HepG2 (cell line): ENCODE data around the gene PCIF1. TPM values are rescaled to one million over a fixed set of nuclear protein-coding genes. Genes with fewer than 3 reads are reported as not detected.

Experiments used
- CC2D1A ChIP-seq: sonication (generic); formaldehyde crosslinking; IDR thresholded peaks from 2 replicates; pipeline ENCODE4 v1.8.1; 2023; ENCODE audit warnings: mild to moderate bottlenecking, missing genetic modification reagents
- FOXK1 ChIP-seq: sonication (generic); formaldehyde crosslinking; IDR thresholded peaks from 2 replicates; pipeline ENCODE4 v1.4.0; 2020; ENCODE audit warnings: low read depth, missing genetic modification reagents, borderline replicate concordance
- GFI1 ChIP-seq: sonication (generic); formaldehyde crosslinking; IDR thresholded peaks from 2 replicates; pipeline ENCODE4 v1.5.0; 2020; ENCODE audit warnings: missing genetic modification reagents, mild to moderate bottlenecking, borderline replicate concordance
- MAZ ChIP-seq, 2 experiments: sonication (generic) in 1 of 2; formaldehyde crosslinking in 1 of 2; IDR thresholded peaks; 2 replicates each; pipeline versions ENCODE4 v1.5.0 to v1.6.1; 2012 to 2020; ENCODE audit warnings: low read depth in 2 of 2, mild to moderate bottlenecking in 2 of 2, borderline replicate concordance in 1 of 2, improper control_type of control experiment in 1 of 2, low read length in 1 of 2, missing genetic modification reagents in 1 of 2, moderate library complexity in 1 of 2
- NFIC ChIP-seq: IDR thresholded peaks from 2 replicates; pipeline ENCODE4 v1.6.1; 2012; ENCODE audit warnings: mild to moderate bottlenecking, low read length, inconsistent platforms
- SPEN ChIP-seq: sonication (generic); formaldehyde crosslinking; IDR thresholded peaks from 2 replicates; pipeline ENCODE4 v1.5.1; 2020; ENCODE audit warnings: low read depth, mild to moderate bottlenecking, missing genetic modification reagents
- THAP9 ChIP-seq: sonication (generic); formaldehyde crosslinking; IDR thresholded peaks from 2 replicates; pipeline ENCODE4; 2020; ENCODE audit warnings: missing genetic modification reagents, mild to moderate bottlenecking, borderline replicate concordance
- ZNF251 ChIP-seq: sonication (generic); formaldehyde crosslinking; IDR thresholded peaks from 2 replicates; pipeline ENCODE4 v1.9.0; 2021; ENCODE audit warnings: mild to moderate bottlenecking, missing genetic modification reagents
- ZNF292 ChIP-seq: sonication (generic); formaldehyde crosslinking; IDR thresholded peaks from 2 replicates; pipeline ENCODE4 v1.8.1; 2022; ENCODE audit warnings: mild to moderate bottlenecking, low read depth, missing genetic modification reagents, borderline replicate concordance
- ZNF839 ChIP-seq: sonication (generic); formaldehyde crosslinking; IDR thresholded peaks from 2 replicates; pipeline ENCODE4 v1.4.0; 2020; ENCODE audit warnings: missing genetic modification reagents, mild to moderate bottlenecking, borderline replicate concordance
- polyA plus RNA-seq, 8 experiments: library from polyadenylated mRNA; depleted of rRNA in 3 of 8; stranded (reverse) in 7 of 8; unstranded in 1 of 8; fragments of >200 nt; fragmentation: Illumina TruSeq in 4 of 8; extraction: Trizol in 4 of 8; gene quantifications; 2 replicates each; pipeline versions ENCODE4 v1.2.1 to v1.2.3, GENCODE V29; 2011 to 2016; ENCODE audit warnings: low read depth in 4 of 8, missing spikeins in 1 of 8, mixed read lengths in 1 of 8; ENCODE audit not compliant: insufficient read depth in 1 of 8
- total RNA-seq, 5 experiments: library from RNA; depleted of rRNA; stranded (reverse); fragments of >200 nt; fragmentation: Illumina TruSeq; extraction: Trizol; gene quantifications; 2 replicates each; pipeline ENCODE4 v1.2.3, GENCODE V29; 2016; ENCODE audit warnings: low read depth in 1 of 5
- TF ChIP-seq, protein P1 (sequence below): sonication (generic); formaldehyde crosslinking; IDR thresholded peaks from 2 replicates; pipeline ENCODE4 v1.4.0; 2020; ENCODE audit warnings: mild to moderate bottlenecking, missing genetic modification reagents
- TF ChIP-seq, protein P2 (sequence below): sonication (generic); formaldehyde crosslinking; IDR thresholded peaks from 2 replicates; pipeline ENCODE4 v1.4.0; 2020; ENCODE audit warnings: mild to moderate bottlenecking, missing genetic modification reagents
- TF ChIP-seq, protein P3 (sequence below): sonication (generic); formaldehyde crosslinking; IDR thresholded peaks from 2 replicates; pipeline ENCODE4 v1.5.1; 2020; ENCODE audit warnings: mild to moderate bottlenecking, missing genetic modification reagents
- TF ChIP-seq, protein P4 (sequence below): IDR thresholded peaks from 2 replicates; pipeline ENCODE4 v1.6.1; 2018; ENCODE audit warnings: missing genetic modification reagents

Gene PCIF1
- total and polyA plus RNA-seq, 2 of the 13 experiments (the other 11 are each of a cell fraction or from before 2014, with no cell fraction given): 20.9 to 24.4 TPM

DNA sequence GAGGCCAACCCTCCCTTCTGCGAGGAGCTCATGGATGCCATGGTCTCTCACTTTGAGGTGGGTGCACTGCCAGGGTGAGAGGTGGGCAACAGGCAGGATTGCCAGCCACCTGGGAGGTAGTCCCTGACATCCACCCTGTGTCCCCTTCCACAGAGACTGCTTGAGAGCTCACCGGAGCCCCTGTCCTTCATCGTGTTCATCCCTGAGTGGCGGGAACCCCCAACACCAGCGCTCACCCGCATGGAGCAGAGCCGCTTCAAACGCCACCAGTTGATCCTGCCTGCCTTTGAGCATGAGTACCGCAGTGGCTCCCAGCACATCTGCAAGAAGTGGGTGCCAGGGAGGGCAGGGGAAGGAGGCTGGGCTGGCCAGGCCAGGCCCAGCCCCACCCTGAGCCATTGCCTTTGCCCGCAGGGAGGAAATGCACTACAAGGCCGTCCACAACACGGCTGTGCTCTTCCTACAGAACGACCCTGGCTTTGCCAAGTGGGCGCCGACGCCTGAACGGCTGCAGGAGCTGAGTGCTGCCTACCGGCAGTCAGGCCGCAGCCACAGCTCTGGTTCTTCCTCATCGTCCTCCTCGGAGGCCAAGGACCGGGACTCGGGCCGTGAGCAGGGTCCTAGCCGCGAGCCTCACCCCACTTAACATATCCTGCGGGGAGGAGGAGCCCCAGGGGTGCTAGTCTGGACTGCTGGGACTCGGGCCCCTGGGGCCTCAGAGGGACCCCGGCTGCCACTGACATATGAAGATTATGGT is 12.8 kb downstream of the PCIF1 start (continued):
- no peak for TF ChIP-seq THAP9 (CRISPR knock-in tag)
- TF ChIP-seq NFIC: no peak
- 0 out of 2 replicates have a peak, but pooled peaks have one; percentile 13 for TF ChIP-seq ZNF839 (CRISPR knock-in tag)
- TF ChIP-seq, protein P1, sequence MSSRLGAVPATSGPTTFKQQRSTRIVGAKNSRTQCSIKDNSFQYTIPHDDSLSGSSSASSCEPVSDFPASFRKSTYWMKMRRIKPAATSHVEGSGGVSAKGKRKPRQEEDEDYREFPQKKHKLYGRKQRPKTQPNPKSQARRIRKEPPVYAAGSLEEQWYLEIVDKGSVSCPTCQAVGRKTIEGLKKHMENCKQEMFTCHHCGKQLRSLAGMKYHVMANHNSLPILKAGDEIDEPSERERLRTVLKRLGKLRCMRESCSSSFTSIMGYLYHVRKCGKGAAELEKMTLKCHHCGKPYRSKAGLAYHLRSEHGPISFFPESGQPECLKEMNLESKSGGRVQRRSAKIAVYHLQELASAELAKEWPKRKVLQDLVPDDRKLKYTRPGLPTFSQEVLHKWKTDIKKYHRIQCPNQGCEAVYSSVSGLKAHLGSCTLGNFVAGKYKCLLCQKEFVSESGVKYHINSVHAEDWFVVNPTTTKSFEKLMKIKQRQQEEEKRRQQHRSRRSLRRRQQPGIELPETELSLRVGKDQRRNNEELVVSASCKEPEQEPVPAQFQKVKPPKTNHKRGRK: peak; percentile 56; the same call in 1 of the 2 replicates
- TF ChIP-seq GFI1 (CRISPR knock-in tag): no peak
- no peak for TF ChIP-seq ZNF292
- TF ChIP-seq SPEN (CRISPR knock-in tag): peak; percentile 11; the same call in 1 of the 2 replicates
- TF ChIP-seq, protein P2, sequence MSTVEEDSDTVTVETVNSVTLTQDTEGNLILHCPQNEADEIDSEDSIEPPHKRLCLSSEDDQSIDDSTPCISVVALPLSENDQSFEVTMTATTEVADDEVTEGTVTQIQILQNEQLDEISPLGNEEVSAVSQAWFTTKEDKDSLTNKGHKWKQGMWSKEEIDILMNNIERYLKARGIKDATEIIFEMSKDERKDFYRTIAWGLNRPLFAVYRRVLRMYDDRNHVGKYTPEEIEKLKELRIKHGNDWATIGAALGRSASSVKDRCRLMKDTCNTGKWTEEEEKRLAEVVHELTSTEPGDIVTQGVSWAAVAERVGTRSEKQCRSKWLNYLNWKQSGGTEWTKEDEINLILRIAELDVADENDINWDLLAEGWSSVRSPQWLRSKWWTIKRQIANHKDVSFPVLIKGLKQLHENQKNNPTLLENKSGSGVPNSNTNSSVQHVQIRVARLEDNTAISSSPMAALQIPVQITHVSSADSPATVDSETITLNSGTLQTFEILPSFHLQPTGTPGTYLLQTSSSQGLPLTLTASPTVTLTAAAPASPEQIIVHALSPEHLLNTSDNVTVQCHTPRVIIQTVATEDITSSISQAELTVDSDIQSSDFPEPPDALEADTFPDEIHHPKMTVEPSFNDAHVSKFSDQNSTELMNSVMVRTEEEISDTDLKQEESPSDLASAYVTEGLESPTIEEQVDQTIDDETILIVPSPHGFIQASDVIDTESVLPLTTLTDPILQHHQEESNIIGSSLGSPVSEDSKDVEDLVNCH (CRISPR knock-in tag): no peak
- TF ChIP-seq, protein P3, sequence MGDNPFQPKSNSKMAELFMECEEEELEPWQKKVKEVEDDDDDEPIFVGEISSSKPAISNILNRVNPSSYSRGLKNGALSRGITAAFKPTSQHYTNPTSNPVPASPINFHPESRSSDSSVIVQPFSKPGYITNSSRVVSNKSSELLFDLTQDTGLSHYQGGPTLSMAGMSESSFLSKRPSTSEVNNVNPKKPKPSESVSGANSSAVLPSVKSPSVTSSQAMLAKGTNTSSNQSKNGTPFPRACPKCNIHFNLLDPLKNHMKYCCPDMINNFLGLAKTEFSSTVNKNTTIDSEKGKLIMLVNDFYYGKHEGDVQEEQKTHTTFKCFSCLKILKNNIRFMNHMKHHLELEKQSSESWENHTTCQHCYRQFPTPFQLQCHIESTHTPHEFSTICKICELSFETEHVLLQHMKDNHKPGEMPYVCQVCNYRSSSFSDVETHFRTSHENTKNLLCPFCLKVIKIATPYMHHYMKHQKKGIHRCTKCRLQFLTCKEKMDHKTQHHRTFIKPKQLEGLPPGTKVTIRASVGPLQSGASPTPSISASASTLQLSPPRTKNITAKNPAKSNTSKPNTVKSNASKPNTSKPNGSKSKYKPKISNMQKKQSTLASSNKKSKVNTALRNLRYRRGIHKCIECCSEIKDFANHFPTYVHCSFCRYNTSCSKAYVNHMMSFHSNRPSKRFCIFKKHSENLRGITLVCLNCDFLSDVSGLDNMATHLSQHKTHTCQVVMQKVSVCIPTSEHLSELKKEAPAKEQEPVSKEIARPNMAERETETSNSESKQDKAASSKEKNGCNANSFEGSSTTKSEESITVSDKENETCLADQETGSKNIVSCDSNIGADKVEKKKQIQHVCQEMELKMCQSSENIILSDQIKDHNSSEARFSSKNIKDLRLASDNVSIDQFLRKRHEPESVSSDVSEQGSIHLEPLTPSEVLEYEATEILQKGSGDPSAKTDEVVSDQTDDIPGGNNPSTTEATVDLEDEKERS: no peak
- TF ChIP-seq MAZ (IDR thresholded peaks at IDR 0.05; ENCODE audit: borderline replicate concordance, low read depth, low read length): no peak
- TF ChIP-seq MAZ (CRISPR knock-in tag; IDR thresholded peaks at IDR 0.05; ENCODE audit: low read depth): no peak
- no peak for TF ChIP-seq FOXK1 (CRISPR knock-in tag)
- TF ChIP-seq CC2D1A: no peak
- TF ChIP-seq, protein P4, sequence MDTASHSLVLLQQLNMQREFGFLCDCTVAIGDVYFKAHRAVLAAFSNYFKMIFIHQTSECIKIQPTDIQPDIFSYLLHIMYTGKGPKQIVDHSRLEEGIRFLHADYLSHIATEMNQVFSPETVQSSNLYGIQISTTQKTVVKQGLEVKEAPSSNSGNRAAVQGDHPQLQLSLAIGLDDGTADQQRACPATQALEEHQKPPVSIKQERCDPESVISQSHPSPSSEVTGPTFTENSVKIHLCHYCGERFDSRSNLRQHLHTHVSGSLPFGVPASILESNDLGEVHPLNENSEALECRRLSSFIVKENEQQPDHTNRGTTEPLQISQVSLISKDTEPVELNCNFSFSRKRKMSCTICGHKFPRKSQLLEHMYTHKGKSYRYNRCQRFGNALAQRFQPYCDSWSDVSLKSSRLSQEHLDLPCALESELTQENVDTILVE (CRISPR knock-in tag): no peak
- no peak for TF ChIP-seq ZNF251 (CRISPR knock-in tag)
